Osteoblast (primary cell): Measurements from ENCODE around the gene RGS19. TPM values are rescaled to one million over a fixed set of nuclear protein-coding genes. Genes with fewer than 3 reads are reported as not detected.
A peak's percentile ranks its signal among the peaks of the same experiment; 100 is the strongest.

Experiments used
- DNase-seq: peaks from one replicate; pipeline ENCODE4 v3.0.0; 2011; ENCODE audit warnings: low spot score, mixed read lengths; ENCODE audit not compliant: insufficient read length; ENCODE audit errors: missing footprints
- H2AFZ ChIP-seq: 2 replicates; pipeline ENCODE4 v1.6.0; 2011; ENCODE audit warnings: mild to moderate bottlenecking, low read length
- H3K27ac ChIP-seq: 2 replicates; pipeline ENCODE4 v1.5.1; 2011; ENCODE audit warnings: mild to moderate bottlenecking, low read depth, low read length, moderate library complexity
- H3K27me3 ChIP-seq: 2 replicates; pipeline ENCODE4 v1.6.0; 2012; ENCODE audit warnings: mild to moderate bottlenecking, control low read depth, inconsistent platforms, low read length, moderate library complexity; ENCODE audit not compliant: insufficient read depth
- H3K36me3 ChIP-seq: 2 replicates; pipeline ENCODE4 v1.5.1; 2011; ENCODE audit warnings: mild to moderate bottlenecking, low read length, control low read depth, moderate library complexity; ENCODE audit not compliant: insufficient read depth
- H3K4me1 ChIP-seq: 2 replicates; pipeline ENCODE4 v1.5.1; 2011; ENCODE audit warnings: mild to moderate bottlenecking, low read length, control low read depth, moderate library complexity; ENCODE audit not compliant: insufficient read depth
- H3K4me2 ChIP-seq: 2 replicates; pipeline ENCODE4 v1.6.0; 2011; ENCODE audit warnings: mild to moderate bottlenecking, low read length; ENCODE audit not compliant: insufficient read depth
- H3K4me3 ChIP-seq: fragments of 200-600 bp; sonication (generic); 3 replicates; pipeline ENCODE4 v1.5.1; 2012; ENCODE audit warnings: mild to moderate bottlenecking, low read length, inconsistent platforms; ENCODE audit not compliant: insufficient read depth
- H3K79me2 ChIP-seq: 2 replicates; pipeline ENCODE4 v1.6.0; 2012; ENCODE audit warnings: mild to moderate bottlenecking, low read length, control low read depth, inconsistent platforms; ENCODE audit not compliant: insufficient read depth
- H3K9me3 ChIP-seq: 2 replicates; pipeline ENCODE4 v1.5.1; 2011; ENCODE audit warnings: low read depth, low read length, control low read depth
- H4K20me1 ChIP-seq: 2 replicates; pipeline ENCODE4 v1.6.0; 2012; ENCODE audit warnings: mild to moderate bottlenecking, low read length, control low read depth; ENCODE audit not compliant: insufficient read depth
- CTCF ChIP-seq: IDR thresholded peaks from 2 replicates; pipeline ENCODE4 v1.5.1; 2011; ENCODE audit warnings: mild to moderate bottlenecking, low read depth, low read length, moderate library complexity; ENCODE audit errors: extremely low read depth
- total RNA-seq: library from RNA; depleted of rRNA; stranded (reverse); fragments of >200 nt; gene quantifications from 2 replicates; pipeline ENCODE4 v1.2.3, GENCODE V29; 2012

RGS19 gene
- total RNA-seq, 1 donor = 6.9 TPM

- Histone ChIP-seq H3K27me3 (peaks cover 10% of the 10 kb centered on the region), H3K79me2 (no peaks in the 10 kb centered on the region), H3K4me2 (no peak overlapping the region), H3K9me3 (no peaks in the 10 kb centered on the region), H3K4me1 (no peaks in the 10 kb centered on the region), H3K27ac (no peak overlapping the region), H4K20me1 (no peaks in the 10 kb centered on the region), H3K36me3 (no peaks in the 10 kb centered on the region), H2AFZ (no peak overlapping the region), H3K4me3 (no peak overlapping the region)
- DNase-seq = peak; percentile 71
- no peak for TF ChIP-seq CTCF
Measured at GRCh38 chr20:64112691-64113443, 33.5 kb upstream of the RGS19 start.

DNA sequence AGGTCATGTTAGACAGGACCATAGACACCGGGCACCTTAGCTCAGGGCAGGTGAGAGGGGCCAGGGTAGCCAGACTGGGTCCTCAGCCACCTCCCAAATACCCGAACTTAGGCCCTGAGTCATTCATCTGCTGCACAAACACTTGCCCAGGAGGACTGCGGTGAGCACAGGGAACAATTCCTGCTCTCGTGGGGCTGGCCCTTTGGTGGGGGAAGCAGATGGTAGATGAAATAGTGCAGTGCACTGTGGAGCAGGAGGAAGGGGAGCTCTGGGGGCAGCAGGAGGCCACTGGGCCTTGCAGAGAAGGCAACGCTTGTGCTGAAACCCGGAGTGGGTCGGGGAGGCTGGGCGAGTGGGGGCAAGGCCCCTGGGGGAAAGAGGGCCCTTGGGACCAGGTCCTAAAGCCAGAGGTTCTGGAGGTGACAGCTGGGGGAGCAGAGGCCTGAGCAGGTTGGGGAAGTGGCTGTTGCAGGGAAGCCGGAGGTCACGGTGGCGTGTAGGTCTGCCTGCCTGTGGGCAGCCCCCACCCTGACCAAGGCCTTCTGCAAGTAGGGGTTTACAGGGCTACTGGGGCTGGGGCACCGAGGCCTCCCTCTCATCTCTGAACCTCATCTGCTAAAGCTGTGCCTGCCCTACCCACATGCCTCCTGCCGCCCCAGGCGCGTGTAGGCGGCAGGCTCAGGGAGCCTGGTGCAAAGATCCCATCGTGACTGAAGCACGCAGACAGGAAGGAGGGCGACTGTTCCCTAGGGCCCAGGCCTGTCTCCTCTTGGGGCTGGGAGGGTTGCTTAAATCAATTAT is 32.7 kb upstream of the RGS19 start:
- no peaks in the 10 kb centered on the region for H4K20me1 ChIP-seq

GRCh38 chr20:64110411-64111068 is 31.2 kb upstream of the RGS19 start:
- Histone ChIP-seq H2AFZ (no peak overlapping the region), H3K79me2 (no peaks in the 10 kb centered on the region), H3K9me3 (no peaks in the 10 kb centered on the region), H3K4me2 (no peak overlapping the region), H3K36me3 (no peaks in the 10 kb centered on the region), H3K27ac (no peak overlapping the region), H3K4me1 (no peaks in the 10 kb centered on the region), H4K20me1 (no peaks in the 10 kb centered on the region), H3K4me3 (no peak overlapping the region), H3K27me3 (peaks cover 10% of the 10 kb centered on the region)
- DNase-seq = peak; percentile 83
- no peak for TF ChIP-seq CTCF

More for the DNA sequence above, 32.7 kb upstream of the RGS19 start:
- no peak overlapping the region for H2AFZ ChIP-seq
- H3K79me2 ChIP-seq = no peaks in the 10 kb centered on the region
- H3K4me2 ChIP-seq = no peak overlapping the region
- no peaks in the 10 kb centered on the region for H3K4me1 ChIP-seq
- H3K27me3 ChIP-seq = peaks cover 10% of the 10 kb centered on the region
- H3K4me3 ChIP-seq = no peak overlapping the region
- no peaks in the 10 kb centered on the region for H3K9me3 ChIP-seq
- no peak overlapping the region for H3K27ac ChIP-seq
- peak; percentile 82 for DNase-seq
- no peaks in the 10 kb centered on the region for H3K36me3 ChIP-seq
- no peak for TF ChIP-seq CTCF
